ENCODE data around the gene SIAH1.

- no peak for TF ChIP-seq USF2 (IDR thresholded peaks at IDR 0.05; ENCODE audit: low read length)
- no peak for TF ChIP-seq RAD21 (IDR thresholded peaks at IDR 0.05 in 1 of 2, conservative IDR thresholded peaks at IDR 0.05 in 1 of 2; ENCODE audit: low read depth in 2 of 2, low read length in 2 of 2)
- TF ChIP-seq CBX5 (IDR thresholded peaks at IDR 0.05; ENCODE audit: low read depth, low read length): no peak
Measured at GRCh38 chr16:48356633-48357376, 28.4 kb downstream of the SIAH1 start.

Data from H1 (cell line).